GM12873 (cell line): ENCODE data around the gene CLIC3.

Source experiments
- CTCF ChIP-seq: IDR thresholded peaks from 2 replicates; pipeline ENCODE4 v1.5.1; 2012; ENCODE audit warnings: low read depth, mild to moderate bottlenecking, moderate library complexity, low read length, control low read depth; ENCODE audit not compliant: insufficient read depth; ENCODE audit errors: missing control alignments

CLIC3 gene

GRCh38 chr9:136996361-136997292 is at the start of gene CLIC3:
Gene CLIC3 (minus strand): TSS chr9:136996568. CDS start chr9:136996543, 25 bp downstream.
- TF ChIP-seq CTCF: no peak

- TF ChIP-seq CTCF: no peak
These were observed 49.1 kb upstream of the CLIC3 start for GRCh38 chr9:137045294-137046087.

GRCh38 chr9:137044502-137045177 is 48.3 kb upstream of the CLIC3 start:
- no peak for TF ChIP-seq CTCF

GRCh38 chr9:137044037-137044436 is 47.7 kb upstream of the CLIC3 start:
- TF ChIP-seq CTCF: no peak

- no peak for TF ChIP-seq CTCF
These were observed 46.7 kb upstream of the CLIC3 start for GRCh38 chr9:137042751-137043727.

- no peak for TF ChIP-seq CTCF
These were observed 44.8 kb upstream of the CLIC3 start for GRCh38 chr9:137041124-137041523.
